Fibroblast of pulmonary artery (primary cell): ENCODE results near the gene CPNE4.
A peak's percentile ranks its signal among the peaks of the same experiment; 100 is the strongest.
"Not testable (repeated sequence)": the region's sequence is repeated elsewhere in the genome, so short reads cannot be mapped to it uniquely, and the experiment has no call there.

ENCODE experiments used
- DNase-seq: peaks from one replicate; pipeline ENCODE4 v3.0.0-alpha.2; 2010; ENCODE audit warnings: low read depth
- H3K4me3 ChIP-seq: replicated peaks from 2 replicates; pipeline ENCODE4 v1.5.1; 2011; ENCODE audit warnings: low read depth, mild to moderate bottlenecking, control low read depth, low read length, moderate library complexity
- TF ChIP-seq, protein P1 (sequence below): IDR thresholded peaks from 2 replicates; pipeline ENCODE4 v1.5.1; 2011; ENCODE audit warnings: mild to moderate bottlenecking, control low read depth, low read length, inconsistent platforms; ENCODE audit errors: missing control alignments

The CPNE4 gene

DNA sequence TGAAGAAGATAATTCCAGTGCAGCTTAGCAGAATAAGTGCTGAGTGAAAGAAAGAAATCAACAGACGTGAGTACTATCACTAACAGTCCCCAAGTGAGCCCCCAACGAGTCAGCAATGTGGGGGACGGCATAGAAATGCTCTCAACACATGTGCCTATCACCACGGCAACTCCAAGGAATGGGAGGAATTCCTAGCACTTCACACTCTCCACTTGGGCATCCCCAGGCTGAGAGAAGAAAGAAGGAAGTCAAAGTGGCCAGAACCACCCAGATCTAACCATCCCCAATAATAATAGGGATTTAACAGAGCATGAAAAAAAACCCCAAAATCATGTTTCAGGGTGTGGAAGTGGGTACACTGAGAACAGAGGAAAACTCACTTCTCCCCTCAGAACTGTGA lies 29.3 kb upstream of the CPNE4 start:
- DNase-seq = no peak
- TF ChIP-seq, protein P1, sequence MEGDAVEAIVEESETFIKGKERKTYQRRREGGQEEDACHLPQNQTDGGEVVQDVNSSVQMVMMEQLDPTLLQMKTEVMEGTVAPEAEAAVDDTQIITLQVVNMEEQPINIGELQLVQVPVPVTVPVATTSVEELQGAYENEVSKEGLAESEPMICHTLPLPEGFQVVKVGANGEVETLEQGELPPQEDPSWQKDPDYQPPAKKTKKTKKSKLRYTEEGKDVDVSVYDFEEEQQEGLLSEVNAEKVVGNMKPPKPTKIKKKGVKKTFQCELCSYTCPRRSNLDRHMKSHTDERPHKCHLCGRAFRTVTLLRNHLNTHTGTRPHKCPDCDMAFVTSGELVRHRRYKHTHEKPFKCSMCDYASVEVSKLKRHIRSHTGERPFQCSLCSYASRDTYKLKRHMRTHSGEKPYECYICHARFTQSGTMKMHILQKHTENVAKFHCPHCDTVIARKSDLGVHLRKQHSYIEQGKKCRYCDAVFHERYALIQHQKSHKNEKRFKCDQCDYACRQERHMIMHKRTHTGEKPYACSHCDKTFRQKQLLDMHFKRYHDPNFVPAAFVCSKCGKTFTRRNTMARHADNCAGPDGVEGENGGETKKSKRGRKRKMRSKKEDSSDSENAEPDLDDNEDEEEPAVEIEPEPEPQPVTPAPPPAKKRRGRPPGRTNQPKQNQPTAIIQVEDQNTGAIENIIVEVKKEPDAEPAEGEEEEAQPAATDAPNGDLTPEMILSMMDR = no peak
- H3K4me3 ChIP-seq = no peak overlapping the region

DNA sequence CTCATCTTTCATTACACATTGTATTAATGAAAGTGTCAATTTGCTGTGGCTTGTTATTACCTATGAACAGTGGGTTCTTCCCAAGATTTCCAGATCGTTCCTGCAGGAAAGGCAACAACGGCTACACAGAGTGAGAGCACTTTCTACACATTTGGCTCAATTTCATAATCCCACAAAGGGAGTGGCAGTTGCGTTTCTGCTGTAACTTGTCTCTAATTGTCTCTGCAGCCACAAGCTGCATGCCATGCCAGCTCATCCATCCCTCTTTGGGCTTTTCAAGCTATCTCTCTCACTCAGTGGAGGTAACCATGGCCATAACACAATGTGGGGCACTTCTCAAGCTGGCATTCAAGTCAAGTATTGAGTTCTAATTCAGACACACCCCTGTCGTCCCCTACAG lies 27.7 kb upstream of the CPNE4 start:
- DNase-seq = no peak
- TF ChIP-seq, protein P1 = no peak
- no peak overlapping the region for H3K4me3 ChIP-seq

DNA sequence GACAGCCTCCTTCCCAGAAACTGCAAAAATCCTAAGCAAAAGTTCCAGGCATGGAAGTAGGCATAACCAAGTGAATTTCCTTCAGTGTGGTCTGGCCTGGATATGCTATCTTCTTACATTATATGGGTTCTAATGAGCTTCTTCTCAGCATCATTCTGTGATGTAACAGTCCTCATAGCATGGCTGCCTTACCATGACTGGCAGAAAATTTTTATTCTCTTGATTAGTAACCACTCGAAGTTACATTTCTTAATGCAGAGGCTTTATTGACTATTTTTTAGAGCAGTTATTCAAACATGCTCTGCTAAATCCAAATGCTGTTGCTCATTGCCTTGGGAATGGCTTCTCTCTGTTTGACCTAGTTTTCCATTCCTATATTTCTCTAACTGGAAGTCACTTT lies 21.1 kb upstream of the CPNE4 start:
- no peak for DNase-seq
- TF ChIP-seq, protein P1 = no peak
- no peak overlapping the region for H3K4me3 ChIP-seq

DNA sequence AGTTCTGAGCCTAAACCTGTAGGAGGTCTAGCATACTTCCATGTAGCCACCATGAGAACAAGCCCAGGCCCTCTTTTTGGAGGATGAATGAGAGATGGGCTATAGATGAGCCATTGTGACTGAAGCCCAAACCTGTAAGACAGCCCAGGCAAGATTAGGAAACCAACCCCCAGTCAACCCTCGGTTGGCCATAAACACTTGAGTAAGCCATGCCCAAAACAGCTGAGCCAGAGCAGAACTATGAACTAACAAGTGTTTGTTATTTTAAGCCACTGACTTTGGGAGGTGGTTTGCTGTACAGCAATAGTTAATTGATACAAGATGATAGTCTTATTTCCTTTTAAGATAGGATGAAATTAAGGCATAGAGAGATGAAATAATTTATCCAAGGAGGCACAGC lies 12.4 kb upstream of the CPNE4 start:
- no peak overlapping the region for H3K4me3 ChIP-seq
- no peak for DNase-seq
- TF ChIP-seq, protein P1 = no peak

DNA sequence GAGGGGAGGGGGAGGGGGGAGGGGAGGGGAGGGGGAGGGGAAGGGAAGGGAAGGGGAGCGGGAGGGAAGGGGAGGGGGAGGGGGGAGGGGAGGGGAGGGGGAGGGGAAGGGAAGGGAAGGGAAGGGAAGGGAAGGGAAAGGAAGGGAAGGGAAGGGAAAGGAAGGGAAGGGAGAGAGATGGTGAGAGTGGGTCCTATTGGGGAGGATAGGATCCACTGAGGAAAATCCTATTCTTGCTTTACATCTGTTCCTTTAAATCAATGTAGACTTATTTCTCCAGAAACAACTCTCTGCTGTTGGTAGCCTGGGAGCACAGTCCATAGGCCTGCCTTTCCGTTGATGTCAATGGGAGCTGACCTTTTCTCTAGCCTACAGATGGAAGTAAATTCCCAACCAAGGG lies 10.1 kb upstream of the CPNE4 start:
- DNase-seq, H3K4me3 ChIP-seq: not testable (repeated sequence)

DNA sequence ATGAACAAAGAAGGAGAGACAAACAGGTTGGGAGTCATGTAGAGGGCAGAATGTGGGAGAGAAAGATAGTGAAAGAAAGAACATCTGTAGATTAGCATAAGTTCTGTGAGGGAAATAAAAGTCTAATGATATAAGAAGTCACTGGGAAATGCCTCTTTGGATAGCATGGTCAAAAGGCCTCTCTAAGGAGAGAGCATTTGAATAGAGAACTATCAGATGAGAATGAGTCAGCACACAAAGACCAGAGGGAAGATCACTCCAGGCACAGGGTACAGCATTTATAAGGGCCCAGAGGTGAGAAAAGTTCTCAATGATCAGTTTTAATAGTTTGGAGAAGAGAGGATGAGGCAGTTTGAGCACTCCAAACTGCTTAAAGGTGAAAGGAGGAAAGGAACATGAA lies 7.9 kb upstream of the CPNE4 start:
- TF ChIP-seq, protein P1 = no peak
- H3K4me3 ChIP-seq = no peak overlapping the region
- DNase-seq = no peak

DNA sequence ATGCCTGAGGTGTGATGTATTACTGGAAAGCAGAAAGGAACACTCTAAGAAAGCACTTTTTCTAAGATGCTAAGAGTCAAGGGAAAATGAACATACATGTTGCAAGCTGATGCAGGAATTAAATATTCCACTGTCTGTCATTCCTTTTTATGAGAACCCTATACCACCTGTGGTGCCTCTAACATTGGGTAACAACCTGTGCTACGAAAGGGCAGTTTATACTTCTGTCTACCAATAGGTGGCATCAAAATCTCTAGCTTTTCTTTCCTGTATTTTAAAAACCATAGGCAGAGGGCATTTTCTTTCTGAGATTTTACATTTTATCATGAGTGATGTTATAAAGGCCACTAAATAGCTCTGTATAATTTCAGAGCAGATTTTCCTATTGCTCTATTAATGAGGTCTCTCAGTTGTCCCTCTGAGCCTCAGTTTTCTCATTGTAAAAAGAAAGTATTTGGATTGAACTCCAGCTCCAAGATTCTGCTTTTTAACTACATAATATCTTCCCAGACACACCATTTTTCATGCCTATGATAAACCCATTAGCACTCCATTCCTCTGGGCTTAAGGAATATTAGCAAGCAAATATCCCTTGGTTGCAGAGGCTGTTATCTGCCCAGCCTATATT lies 3.5 kb upstream of the CPNE4 start:
- DNase-seq = peak; percentile 53

More for the DNA sequence above, 3.5 kb upstream of the CPNE4 start:
- no peak overlapping the region for H3K4me3 ChIP-seq
- TF ChIP-seq, protein P1 = peak; percentile 74
